Gastrocnemius medialis (tissue), 4 donors: Measurements from ENCODE around the gene NUDT8.

Experiments used
- POLR2A ChIP-seq, 2 donors: fragments of 450-650 bp; IDR thresholded peaks; one replicate each; pipeline ENCODE4 v1.6.1; 2017; ENCODE audit warnings: antibody characterized with exemption in 2 of 2, mild to moderate bottlenecking in 2 of 2, moderate library complexity in 2 of 2
- TF ChIP-seq, protein P1 (sequence below), 5 experiments: fragments of 450-650 bp in 3 of 5; fragments of 200-600 bp in 2 of 5; sonication (generic) in 2 of 5; IDR thresholded peaks in 4 of 5; conservative IDR thresholded peaks in 1 of 5; 1 replicate in 4 of 5; 2 replicates in 1 of 5; pipeline ENCODE4 v1.5.1; 2016 to 2019; ENCODE audit warnings: antibody characterized with exemption in 5 of 5, mild to moderate bottlenecking in 3 of 5, moderate library complexity in 3 of 5

- TF ChIP-seq, protein P1, sequence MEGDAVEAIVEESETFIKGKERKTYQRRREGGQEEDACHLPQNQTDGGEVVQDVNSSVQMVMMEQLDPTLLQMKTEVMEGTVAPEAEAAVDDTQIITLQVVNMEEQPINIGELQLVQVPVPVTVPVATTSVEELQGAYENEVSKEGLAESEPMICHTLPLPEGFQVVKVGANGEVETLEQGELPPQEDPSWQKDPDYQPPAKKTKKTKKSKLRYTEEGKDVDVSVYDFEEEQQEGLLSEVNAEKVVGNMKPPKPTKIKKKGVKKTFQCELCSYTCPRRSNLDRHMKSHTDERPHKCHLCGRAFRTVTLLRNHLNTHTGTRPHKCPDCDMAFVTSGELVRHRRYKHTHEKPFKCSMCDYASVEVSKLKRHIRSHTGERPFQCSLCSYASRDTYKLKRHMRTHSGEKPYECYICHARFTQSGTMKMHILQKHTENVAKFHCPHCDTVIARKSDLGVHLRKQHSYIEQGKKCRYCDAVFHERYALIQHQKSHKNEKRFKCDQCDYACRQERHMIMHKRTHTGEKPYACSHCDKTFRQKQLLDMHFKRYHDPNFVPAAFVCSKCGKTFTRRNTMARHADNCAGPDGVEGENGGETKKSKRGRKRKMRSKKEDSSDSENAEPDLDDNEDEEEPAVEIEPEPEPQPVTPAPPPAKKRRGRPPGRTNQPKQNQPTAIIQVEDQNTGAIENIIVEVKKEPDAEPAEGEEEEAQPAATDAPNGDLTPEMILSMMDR (IDR thresholded peaks at IDR 0.05 in 4 of 5, conservative IDR thresholded peaks at IDR 0.05 in 1 of 5), result no peak
- TF ChIP-seq POLR2A (IDR thresholded peaks at IDR 0.05), result no peak
These were observed 35.2 kb upstream of the NUDT8 start for GRCh38 chr11:67664696-67665540.
